Activated CD4-positive, alpha-beta T cell treated with anti-CD3 and anti-CD28 coated beads for 48 hours (primary cell): Measurements from ENCODE around the gene MEIS2.

ENCODE experiments used
- DNase-seq: peaks from one replicate; pipeline ENCODE4 v3.0.0-alpha.2; 2020

MEIS2 gene

DNA sequence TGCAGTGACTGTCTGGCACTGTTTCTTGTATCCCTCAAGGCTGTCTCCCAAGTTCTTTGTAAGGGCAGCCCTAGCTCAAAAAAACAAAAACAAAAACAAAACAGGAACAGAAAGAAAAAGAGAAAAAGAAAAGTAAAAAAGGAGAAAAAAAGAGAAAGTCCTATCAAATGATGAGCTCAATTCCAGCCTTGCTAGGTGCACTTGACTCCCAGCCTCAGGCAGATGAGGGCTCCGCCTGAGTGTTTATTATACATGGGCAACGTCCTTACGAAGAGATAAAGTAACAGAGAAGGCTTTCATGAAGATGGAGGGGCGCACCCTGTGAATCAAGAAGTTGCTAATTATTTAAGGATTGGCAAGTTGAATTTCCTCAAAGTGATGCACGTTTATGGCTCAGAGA lies 175.3 kb downstream of the MEIS2 start:
- no peak for DNase-seq

DNA sequence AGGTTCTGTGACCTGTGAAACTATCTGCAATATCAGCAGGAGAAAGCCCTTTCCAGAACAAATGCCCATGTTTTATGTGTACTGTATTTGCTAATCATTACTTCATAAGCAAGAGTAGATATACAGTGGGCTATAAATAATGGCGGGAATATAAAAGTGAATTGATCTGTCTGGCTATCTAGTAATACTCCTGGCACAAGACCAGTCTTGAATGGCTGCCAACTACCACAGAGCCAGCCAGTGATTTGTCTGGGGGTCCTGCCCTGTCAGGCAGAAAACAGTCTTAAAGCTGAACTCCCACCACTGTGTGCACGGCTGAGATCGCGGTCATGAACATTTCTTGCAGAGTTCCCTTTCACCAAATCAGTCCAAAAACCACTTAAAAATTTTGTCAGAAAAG lies 176.3 kb downstream of the MEIS2 start:
- no peak for DNase-seq

DNA sequence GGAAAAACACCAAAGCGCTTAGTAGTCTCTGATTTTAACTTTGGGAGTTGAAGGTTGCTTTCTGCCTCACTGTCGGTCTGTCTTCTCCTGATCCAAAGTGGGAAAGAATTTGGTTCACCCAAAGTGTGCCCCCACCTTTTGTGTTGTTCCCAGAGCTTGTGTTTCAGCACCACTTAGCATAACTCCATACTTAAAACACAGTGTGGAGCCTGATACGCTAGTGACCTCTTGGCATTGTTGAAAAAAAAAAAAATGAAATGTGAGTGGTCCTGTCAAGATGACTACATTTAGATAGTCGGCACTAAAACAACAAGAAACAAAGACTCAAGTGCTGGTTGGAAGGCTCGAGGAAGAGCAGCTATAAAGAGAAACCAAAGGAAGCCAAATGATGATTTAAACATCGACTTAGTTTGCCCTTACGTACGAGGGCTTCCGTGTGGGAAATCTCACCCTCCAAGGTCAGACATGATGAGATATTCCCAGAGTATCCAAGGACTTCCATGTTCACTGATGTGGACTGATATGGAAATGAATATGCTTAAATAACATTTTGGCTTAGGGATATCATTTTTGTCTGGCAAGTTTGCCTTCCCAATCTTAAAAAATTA lies 178.8 kb downstream of the MEIS2 start:
- no peak for DNase-seq

DNA sequence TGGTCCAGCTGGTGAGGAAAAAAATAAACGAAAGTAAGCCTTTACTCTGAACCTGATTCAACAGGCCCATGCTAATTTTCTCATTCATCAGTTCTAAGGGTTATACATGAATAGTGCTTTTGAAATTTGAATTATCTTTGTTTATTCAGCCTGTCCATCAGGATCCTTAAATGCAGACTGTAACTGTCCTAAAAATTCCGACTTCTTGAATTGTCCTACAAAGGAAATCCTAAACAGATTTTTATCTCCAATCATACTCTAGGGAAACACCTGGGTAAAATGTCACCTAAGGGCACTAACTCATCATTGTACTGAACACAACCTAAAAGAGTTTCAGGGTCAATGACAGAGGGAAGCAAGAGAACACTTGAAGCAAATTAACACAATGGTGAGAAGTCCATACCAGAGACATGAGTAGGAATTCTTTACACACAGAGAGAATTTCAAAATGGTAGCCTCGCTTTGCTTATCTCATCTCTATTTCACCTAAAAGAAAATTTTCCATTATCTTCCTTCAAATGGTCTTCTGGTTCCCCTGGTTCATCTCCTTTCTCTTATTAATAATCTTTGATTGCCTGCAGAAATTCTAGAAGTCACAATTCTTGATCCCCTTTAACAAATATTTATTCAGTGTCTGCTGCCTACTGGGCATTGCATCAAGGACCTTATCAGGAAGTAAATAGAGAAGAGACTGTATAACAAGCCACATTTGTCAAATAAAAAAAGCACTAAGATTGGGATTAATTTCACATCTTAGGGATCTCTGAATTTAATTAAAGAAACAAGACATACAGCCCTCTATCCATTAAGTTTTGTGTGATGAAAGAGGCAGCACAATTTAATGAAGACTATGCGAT lies 182.7 kb downstream of the MEIS2 start:
- no peak for DNase-seq

DNA sequence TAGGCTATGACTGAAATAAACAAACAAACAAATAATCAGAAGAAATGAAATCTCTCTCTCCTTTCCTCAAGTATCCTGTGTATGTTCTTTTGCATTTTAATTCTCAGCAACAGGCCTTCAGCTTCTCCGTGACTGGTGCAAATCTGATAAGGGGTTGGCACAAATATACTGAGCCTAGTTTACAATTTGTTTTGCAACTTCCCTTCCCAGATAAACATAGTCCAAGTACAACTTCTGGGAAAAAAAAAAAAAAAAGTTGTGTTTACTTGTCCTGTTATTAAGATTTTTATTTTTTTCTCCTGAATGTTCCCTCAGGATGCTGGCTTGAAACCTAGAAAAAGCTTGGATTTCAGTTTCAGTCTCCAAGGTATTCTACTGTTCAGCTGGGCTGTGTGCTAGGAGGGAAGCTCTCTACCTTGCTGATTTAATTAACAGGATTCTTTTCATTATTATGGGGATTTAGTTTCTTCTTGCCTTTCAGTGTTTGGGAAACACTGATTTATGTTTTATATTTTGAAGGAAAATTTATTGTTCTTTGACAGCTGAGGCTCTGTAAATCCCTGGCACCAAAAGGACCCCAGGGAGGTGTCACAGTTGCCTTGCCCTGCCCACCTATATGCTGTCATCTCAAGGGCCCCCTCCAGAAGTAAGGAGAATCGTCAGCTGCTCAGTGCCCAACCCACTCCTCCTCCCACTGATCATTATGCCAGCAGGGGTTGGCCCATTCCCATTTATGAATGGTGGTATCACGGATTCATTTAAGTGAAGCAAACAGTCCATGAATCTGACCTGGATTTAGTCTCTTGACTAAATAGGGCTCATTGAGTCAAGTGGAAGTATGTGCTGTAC lies 185.2 kb downstream of the MEIS2 start:
- no peak for DNase-seq

DNA sequence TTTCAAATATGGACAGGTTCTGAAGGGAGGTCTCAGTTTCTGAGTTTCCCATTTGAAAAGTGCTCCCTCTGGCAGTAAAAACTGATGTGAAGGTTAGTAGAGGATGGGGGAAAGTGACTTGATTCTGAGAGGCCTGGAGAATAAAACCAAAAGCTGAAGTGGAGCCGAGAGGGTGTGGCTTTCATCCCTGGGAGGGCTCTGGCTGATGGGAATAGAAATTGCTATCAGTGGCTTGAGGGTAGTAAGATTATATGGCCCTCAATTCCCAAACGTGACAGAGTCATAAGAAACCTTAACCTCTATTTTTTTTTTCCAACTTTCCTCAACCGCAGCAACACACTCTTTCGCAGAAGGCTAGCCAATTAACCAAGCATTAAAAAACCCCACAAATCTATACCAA lies 185.9 kb downstream of the MEIS2 start:
- no peak for DNase-seq

DNA sequence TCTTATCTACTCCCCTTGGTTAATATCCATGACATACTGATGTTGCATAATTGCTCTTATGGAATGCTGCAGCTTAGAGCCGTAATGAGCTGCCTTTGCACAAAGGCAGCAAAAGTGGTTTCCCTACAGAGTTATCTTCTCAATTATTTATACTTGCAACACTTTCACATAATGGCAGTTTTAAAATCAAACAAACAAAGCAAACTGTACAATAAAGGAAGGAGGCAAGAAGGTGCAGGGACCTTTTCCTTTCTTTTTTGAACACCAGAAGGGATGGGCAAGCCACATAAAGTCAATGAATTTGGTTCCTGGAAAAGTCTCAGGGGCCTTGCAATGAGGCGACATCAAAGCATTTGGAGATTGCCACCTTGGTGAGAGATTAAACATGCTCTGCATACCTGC lies 188.0 kb downstream of the MEIS2 start:
- DNase-seq, result no peak

DNA sequence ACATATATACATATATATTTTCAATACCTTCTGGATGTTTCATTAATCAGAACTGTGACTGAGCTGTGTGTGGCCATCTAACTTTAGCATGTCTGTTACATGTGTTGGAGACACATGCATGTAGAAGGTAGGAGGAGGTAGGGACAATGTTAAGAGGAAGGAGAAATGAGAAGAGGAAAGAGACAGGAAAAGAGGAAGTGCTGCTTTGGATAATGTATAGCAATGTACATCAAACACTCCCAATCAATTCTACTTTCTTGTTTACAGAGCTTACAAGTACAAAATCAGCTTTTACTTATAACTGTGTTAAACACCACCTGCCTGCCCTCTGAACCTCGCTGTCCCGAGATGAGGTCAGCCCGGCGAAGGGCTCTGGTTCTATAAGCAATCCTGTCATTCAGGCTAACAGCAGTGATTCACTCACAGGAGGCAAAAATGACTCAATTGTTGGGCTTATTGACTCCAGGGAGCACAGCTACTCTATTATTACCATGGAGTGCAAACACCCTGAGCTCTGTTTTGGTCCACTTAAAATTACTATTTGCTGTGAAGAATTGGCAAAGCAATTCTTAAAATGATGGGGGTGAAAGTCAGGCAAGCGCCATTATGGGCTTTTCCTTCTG lies 188.9 kb downstream of the MEIS2 start:
- no peak for DNase-seq

DNA sequence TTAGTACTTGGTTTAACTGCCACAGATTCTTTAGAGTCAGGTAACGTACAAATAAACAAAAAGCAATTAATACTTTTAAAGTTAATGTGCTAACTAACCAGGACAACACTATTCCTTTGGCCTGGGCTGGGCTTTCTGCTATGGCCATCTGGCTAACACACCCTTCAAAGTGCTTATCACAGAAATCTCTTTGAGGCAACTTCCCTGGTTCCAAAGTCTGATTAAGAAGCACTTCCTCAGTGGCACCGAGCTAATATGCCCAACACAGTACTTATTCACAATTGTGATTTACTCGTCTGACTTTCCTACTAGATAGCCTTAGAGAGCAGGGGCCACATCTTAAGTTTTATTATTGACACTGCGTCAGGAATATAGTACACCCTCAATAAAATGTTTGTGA lies 191.4 kb downstream of the MEIS2 start:
- no peak for DNase-seq

DNA sequence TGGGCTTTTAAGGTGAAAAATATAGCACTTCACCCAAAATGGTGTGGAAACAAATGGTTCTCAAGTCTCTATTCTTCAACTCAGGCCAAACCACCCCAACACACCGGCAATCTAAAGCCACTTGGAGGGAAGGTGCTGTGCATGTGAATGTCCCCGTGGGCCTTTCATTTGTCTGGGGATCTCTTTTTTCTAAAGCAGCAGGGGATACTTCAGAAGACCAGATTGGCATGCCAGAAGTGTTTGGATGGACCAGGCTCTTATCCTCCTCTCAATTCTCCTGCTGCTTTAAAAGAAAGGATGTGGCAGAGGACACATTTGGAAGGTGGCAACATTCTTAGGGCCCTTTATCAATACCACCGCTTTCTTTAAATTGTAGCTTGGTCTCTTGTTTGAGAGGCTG lies 193.1 kb downstream of the MEIS2 start:
- no peak for DNase-seq

DNA sequence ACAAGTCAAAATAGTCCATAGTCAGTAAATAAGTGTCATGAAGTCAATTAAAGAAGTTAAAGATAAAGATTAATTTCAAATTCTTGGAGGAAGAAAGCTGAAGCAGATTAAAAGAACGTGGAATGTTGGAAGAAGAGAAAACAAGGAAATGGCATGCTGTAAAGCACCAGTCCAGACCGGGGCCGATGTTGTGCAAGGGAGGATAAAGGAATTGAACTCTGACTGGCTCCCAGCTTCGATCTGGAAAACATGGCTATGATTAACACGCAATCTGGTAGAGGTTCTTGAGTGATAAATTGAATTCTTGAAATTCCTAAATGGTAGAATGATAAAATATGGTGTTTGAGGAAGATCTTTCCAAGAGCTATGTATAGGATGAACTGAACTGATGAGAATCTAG lies 194.4 kb downstream of the MEIS2 start:
- DNase-seq, result no peak

DNA sequence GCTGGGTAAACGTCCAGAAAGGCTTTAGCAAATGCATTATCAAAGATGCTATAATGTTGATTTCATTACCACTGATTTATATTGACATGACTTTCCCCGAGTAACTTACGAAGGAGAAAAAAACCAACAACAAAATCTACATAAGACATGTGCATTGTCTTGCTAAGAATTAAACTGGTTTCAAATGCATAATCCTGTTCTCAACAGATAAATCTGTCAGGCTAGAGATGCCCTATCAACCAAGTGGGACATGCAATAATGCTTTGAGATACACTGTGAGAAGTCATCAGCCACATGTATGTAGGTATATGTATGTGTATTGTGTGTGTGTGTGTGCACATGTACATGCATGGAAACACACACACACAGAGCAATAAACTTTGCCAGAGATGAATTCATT lies 195.6 kb downstream of the MEIS2 start:
- no peak for DNase-seq

DNA sequence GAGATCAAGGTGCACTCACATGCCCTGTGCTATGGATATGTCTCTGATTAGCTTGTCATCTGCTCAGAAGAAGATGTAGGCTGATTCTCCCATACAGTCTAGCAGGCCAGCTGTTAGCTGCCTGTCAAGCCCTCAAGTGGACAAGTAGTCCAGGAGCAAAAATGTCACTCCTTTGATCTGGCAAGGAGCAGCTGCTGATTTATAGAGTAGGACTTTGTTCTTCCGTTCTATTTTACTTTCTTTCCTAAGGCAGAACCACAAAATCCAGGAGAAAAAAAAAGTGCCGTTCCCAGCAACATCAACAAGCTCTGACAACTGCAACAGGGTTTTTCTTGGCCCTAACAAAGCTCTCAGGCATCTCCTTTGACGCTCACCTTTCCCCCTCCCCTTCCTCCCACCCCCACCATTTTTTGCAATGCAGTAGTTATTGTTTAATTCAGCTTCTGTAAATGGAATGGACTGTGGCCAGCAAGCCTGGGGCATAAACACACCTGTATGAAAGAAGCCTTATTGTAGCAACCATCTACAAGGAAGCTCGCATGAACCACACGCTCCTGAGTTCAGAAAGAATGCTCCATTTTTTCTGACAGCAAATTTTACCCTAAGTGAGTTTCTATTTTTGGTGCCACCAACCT lies 196.3 kb downstream of the MEIS2 start:
- DNase-seq, result no peak

DNA sequence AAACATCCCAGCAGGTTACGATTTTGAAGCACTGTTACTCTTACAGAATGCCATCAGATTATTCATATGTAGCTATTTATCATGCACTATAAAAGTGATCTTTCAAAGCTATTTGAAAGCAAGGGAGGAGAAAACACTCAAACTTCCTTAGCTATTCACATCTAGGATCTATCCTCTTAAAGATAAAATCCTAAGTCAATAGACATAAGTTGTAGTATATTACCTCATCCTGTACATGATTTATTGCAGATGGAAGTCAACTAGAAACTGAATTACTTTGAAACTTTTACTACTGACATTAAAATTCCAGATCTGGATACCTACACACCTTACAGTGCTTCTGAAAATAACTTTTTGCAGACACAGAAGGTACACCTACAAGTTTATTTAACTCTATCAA lies 197.2 kb downstream of the MEIS2 start:
- no peak for DNase-seq

DNA sequence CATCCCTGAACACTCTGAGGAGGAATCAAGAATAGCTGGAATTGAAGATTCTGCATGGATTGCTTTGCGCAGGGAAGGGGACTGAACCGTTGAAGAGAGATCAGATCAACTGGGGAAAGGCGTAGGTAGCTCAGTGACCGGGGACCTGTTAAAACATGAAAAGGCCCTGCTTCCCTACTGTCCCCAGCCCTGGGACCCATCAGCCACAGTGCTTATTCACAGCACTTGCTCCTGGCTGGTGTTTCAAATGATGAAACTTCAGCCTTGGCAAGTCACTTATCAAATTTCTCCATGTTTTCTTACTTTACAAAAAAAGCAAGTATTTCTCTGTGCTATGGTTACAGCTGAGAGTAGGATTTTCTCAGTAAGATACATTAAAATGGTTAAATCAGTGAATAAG lies 199.3 kb downstream of the MEIS2 start:
- no peak for DNase-seq

DNA sequence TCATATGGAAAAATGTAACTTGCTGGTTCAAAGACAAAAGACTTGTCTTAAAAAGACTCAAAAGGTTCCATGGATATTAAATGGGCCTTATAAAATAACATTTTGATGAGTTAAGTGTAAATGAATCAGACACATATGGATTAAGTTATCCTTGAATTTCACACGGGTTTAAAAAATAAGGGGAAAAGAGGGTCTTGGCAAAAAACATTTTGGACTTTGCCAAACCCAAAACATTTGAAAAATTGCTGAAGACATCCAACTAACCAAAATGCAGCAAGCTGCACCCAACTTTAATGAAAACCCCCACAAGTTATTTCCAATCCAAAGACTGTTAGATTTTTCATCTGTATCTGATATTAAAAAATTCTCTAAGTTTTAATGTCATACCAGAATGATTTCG lies 200.7 kb downstream of the MEIS2 start:
- DNase-seq, result no peak

DNA sequence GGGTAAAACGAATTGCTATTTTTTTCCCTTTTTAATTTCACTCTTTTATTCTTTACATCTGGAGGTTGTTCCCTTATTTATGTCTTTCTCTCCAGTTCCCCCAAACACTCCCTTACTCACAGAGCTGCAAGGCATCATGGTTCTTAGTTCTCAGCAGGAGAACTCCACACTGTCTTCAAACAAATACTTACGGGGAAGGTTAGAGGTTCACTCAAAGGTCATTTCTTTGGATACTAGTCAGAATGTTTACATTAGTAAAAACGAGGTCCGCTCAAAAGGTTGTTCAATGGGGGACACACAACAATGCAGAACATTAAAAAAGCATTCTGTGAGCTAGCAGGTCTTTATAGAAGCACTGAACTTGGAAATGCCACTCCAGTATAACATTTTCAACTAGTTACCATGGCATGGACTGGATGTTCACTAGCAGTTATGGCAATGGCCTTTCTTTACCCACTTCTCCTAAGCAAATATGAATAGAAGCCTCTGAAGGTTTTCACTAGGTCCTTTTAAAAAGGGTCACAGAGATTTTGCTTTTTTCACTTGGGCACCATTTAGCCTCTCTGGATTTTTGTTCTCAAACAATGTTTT lies 201.7 kb downstream of the MEIS2 start:
- DNase-seq, result no peak

DNA sequence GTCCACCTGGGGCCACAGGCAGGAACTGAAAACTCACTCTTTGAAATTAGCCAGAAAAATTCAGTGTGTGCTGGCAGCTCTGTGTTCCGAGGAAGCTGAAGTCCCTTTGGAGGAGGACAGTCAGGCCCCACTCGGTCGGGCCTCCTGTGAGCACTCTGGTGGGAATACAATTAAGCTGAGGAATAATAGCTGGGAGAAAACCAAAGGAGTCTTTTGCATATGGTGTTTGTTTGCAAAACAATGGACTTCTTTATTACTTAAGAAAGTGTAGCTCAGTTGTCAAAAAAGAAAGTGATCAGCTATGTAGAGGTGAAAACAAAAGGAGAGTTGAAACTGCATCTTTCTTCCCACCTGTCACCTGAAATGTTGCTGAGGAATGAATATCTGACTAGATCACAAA lies 202.5 kb downstream of the MEIS2 start:
- no peak for DNase-seq

DNA sequence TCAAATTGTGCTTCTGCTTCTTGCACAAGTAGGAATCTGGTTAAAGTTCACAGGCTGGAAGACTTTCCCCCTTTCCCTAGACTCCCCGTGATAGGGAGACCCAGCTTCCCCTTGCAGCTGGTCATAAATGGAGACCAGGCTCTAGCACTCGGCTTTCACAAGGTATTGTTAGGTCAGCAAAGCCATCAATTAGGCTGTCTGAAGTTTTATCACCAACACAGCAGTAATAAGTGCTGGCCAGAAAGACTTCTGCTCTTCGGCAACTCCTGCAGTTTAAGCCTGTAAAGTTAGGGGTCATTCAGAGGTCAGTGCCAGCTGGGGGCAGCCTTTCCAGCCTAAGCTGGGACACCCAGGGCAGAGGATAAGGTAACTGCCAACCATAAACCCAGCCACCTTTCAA lies 203.4 kb downstream of the MEIS2 start:
- no peak for DNase-seq

DNA sequence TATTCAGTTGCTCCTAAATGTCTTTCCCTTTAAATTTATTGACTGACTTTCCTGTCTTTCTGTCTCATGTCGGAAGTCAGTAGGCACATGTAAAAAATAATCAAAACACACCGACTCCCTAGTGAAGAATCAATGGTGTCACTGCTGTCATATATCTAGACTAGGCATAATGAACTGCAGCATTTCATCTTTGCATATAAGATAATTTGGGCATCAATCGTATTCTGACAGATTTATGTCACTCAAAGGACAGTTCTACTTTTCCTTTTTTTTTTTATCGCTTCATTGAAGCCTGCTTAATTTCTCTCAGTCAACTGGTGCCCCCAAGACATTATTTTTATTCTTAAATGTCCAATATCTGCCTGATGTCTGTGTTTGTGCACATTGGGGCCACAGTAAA lies 206.3 kb downstream of the MEIS2 start:
- no peak for DNase-seq

DNA sequence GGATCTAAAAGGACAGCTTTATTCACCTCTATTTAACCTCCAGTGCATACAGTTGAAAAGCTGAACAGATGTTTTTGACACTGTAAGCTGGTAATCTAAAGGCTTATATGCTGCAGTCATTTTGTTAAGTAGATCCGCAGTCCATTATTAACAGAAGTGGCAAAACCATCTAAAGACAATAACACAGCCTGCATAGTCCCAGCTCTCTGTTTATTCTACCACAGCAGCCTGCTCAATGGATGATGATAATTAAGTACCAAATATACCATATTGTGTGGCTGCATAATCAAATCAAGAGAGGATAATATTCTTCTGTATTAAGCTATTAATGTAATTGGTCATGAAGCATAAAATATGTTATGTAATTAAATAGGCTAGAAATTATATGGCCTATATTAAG lies 207.1 kb downstream of the MEIS2 start:
- no peak for DNase-seq
